GM12891 (cell line): Measurements from ENCODE around the gene ATE1.

Source experiments
- POLR2A ChIP-seq: IDR thresholded peaks from 2 replicates; pipeline ENCODE4 v1.6.1; 2011; ENCODE audit warnings: low read depth, low read length, control low read depth
- POLR2AphosphoS5 ChIP-seq: IDR thresholded peaks from 2 replicates; pipeline ENCODE4 v1.6.1; 2011; ENCODE audit warnings: low read depth, low read length, control low read depth
- TAF1 ChIP-seq: IDR thresholded peaks from 2 replicates; pipeline ENCODE4 v1.6.1; 2011; ENCODE audit warnings: low read depth, low read length, control low read depth

DNA sequence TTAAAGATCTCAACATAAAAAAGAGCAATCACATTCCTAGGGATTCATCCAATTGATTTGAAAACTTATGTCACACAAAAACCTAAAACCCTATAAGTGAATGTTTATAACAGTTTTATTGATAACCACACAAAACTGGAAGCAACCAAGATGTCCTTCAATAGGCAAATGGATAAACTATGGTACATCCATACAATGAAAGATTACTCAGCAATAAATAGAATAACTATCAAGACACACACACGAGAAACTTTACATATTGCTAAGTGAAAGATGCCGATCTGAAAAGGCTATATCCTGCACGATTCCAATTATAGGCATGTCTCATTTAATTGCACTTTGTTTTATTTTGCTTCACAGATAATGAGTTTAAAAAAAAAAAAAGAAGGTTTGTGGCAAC is 83.3 kb downstream of the ATE1 start:
- TF ChIP-seq POLR2AphosphoS5 (no peak), POLR2A (no peak), TAF1 (no peak)
